ENCODE data around the gene ANXA10.
A peak's percentile ranks its signal among the peaks of the same experiment; 100 is the strongest.
"Not testable (repeated sequence)": the region's sequence is repeated elsewhere in the genome, so short reads cannot be mapped to it uniquely, and the experiment has no call there.

ANXA10 gene

DNA sequence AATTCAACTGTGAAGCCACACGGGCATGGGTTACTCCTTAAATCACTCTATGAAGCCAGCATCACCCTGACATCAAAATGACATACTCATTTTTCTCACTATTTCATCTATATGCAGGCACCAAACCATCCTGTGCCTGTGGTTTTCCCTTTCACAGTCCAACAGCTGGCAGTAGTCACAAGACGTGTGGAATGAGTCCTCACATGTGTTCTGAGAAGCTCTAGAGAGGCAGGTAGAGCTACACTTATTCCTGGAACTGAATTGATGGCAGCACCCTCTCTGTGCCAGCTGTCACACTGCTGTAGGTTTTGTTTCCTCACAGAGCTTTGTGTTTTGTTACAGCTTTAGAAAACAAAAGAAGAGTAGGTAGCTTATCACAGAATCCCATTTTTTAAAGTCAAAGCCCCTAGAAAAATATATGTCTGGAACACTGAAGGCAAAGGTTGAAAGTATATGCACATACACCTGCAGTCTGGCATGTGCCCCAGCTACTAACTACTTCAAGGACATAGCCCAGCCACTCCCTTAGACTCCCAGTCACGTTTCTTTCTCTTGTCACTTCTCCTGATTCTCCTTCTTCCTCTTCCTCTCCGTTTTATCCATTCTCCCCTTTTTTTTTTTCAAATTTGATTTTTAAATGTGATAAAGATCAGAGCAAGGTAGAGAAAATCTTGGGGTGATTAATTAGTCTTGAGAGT is 107.1 kb downstream of the ANXA10 start:
- DNase-seq (ENCODE audit: low read depth): no peak

DNA sequence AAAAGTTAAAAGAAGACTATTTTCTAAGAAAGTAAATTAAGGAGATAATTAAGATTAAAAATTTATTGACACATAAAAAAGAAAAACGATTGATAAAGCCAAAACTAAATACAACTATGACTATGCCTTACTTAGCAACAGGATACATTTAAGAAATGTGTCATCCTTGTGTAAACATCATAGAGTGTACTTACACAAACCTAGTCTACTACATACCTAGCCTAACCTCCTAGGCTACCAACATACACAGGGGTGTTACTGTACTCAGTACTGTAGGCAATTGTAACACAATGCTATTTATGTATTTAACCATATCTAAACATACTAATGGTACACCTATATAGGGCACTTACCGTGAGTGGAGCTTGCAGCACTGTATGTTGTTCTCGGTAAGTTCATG is 108.3 kb downstream of the ANXA10 start:
- DNase-seq (ENCODE audit: low read depth): peak; percentile 39
- TF ChIP-seq, protein P1, sequence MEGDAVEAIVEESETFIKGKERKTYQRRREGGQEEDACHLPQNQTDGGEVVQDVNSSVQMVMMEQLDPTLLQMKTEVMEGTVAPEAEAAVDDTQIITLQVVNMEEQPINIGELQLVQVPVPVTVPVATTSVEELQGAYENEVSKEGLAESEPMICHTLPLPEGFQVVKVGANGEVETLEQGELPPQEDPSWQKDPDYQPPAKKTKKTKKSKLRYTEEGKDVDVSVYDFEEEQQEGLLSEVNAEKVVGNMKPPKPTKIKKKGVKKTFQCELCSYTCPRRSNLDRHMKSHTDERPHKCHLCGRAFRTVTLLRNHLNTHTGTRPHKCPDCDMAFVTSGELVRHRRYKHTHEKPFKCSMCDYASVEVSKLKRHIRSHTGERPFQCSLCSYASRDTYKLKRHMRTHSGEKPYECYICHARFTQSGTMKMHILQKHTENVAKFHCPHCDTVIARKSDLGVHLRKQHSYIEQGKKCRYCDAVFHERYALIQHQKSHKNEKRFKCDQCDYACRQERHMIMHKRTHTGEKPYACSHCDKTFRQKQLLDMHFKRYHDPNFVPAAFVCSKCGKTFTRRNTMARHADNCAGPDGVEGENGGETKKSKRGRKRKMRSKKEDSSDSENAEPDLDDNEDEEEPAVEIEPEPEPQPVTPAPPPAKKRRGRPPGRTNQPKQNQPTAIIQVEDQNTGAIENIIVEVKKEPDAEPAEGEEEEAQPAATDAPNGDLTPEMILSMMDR (conservative IDR thresholded peaks at IDR 0.05; ENCODE audit: low read depth, low read length): no peak
- no peak overlapping the region for H3K4me3 ChIP-seq (ENCODE audit: low read depth, low read length)

More for the DNA sequence above, 107.1 kb downstream of the ANXA10 start:
- TF ChIP-seq, protein P1 (conservative IDR thresholded peaks at IDR 0.05; ENCODE audit: low read depth, low read length): no peak
- no peak overlapping the region for H3K4me3 ChIP-seq (ENCODE audit: low read depth, low read length)

DNA sequence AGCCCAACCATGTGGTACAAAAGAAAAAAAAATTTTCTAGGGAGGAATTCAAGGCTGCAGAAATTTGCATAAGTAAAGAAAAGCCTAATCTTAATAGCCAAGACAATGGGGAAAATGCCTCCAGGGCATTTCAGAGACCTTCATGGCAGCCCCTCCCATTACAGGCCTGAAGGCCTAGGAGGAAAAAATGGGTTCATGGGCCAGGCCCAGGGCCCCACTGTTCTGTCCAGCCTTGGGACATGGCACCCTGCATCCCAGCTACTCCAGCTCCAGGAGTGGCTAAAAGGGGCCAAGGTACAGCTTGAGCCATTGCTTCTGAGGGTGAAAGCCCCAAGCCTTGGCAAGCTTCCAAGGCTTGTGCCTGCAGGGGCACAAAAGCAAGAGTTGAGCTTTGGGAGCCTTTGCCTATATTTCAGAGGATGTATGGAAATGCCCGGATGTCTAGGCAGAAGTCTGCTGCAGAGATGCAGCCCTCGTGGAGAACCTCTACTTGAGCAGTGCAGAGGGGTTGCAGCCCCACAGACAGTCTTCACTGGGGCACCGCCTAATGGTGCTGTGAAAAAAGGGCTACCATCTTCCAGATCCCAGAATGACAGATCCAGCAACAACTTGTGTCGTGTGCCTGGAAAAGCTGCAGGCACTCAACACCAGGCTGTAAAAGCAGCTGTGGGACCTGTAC is 111.0 kb downstream of the ANXA10 start:
- no peak overlapping the region for H3K4me3 ChIP-seq (ENCODE audit: low read depth, low read length)
- no peak for DNase-seq (ENCODE audit: low read depth)
- TF ChIP-seq, protein P1 (conservative IDR thresholded peaks at IDR 0.05; ENCODE audit: low read depth, low read length): no peak

DNA sequence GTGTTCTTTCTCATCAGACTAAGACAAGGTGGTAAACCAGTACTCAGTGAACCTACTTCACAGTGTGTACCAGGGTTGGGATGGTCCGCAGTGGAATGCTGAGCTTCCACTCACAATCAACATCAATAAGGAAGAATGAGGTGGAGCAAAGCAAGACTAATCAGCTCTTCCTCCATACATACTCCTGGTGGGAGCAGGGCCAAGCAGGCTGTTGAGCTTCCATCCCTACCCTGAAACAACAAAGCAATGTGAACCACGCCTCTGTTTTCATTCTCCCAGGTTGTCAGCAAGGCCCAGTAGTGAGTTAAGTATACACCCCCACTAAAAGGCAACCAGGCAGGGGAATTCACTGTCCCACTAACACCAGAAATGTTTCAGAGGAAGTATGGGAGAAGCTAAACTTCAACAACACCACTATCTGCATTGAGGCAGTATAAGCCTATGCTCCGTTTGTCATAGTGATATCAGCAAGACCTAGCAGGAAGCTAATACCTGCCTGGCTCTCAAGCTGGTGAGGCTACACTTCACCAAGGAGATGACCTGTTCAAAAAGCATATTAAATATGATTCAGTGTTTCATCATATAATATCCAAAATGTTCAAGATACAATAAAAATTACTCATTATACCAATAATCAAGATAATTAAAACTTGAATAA is 116.7 kb downstream of the ANXA10 start:
- H3K4me3 ChIP-seq (ENCODE audit: low read depth, low read length): no peak overlapping the region
- no peak for DNase-seq (ENCODE audit: low read depth)
- TF ChIP-seq, protein P1 (conservative IDR thresholded peaks at IDR 0.05; ENCODE audit: low read depth, low read length): no peak

DNA sequence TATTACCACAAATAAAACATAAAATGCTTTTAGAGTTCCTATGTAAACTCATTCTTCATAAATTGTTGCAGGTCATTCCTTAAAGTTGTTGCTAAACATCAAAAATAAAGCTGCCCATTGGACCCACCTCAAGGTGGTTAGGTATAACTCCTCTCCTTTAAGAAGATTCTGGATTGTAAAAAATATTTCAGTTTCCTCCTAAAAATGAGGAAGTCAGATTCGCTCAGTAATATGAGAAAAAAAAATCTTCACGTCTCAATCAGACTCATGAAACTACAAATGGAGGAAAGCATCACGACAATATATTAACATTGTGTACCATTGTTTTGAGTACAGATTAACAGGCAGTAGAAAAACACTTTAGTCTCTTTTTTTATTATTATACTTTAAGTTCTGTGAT is 120.3 kb downstream of the ANXA10 start:
- H3K4me3 ChIP-seq (ENCODE audit: low read depth, low read length): no peak overlapping the region
- DNase-seq (ENCODE audit: low read depth): no peak
- TF ChIP-seq, protein P1 (conservative IDR thresholded peaks at IDR 0.05; ENCODE audit: low read depth, low read length): no peak

DNA sequence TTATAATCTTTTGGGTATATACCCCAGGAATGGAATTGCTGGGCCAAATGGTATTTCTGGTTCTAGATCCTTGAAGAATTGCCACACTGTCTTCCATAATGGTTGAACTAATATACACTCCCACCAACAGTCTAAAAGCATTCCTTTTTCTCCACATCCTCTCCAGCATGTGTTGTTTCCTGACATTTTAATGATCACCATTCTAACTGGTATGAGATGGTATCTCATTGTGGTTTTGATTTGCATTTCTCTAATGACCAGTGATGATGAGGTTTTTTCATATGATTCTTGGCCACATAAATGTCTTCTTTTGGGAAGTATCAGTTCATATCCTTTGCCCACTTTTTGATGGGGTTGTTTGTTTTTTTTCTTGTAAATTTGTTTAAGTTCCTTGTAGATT is 121.2 kb downstream of the ANXA10 start:
- not testable (repeated sequence) for H3K4me3 ChIP-seq (ENCODE audit: low read depth, low read length); DNase-seq (ENCODE audit: low read depth)

DNA sequence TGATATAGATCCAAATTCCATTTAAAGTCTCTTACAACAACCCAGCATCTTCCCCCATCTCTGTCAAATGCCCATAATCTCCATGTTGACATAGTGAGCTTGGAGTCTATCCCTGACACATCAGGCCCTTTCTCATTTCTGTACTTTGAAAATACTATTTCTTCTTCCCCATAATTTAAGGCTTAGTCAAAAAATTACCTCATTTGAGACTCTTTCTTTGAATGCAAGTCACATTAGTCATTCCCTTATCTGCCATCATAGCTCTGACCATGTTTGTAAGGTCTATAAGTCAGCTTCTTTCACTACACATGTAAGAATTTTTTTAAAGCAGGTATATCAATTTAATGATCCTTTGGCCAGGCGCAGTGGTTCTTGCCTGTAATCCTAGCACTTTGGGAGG is 126.3 kb downstream of the ANXA10 start:
- DNase-seq (ENCODE audit: low read depth): peak; percentile 76
- TF ChIP-seq, protein P1 (conservative IDR thresholded peaks at IDR 0.05; ENCODE audit: low read depth, low read length): no peak
- no peak overlapping the region for H3K4me3 ChIP-seq (ENCODE audit: low read depth, low read length)
